Heart left ventricle (tissue), 13 donors: Measurements from ENCODE around the gene A2M.

Experiments used
- POLR2A ChIP-seq, 2 donors: fragments of 450-650 bp; IDR thresholded peaks; one replicate each; pipeline ENCODE4 v1.6.1; 2017; ENCODE audit warnings: antibody characterized with exemption in 2 of 2, mild to moderate bottlenecking in 2 of 2, moderate library complexity in 2 of 2
- TF ChIP-seq, protein P1 (sequence below), 12 donors: fragments of 200-600 bp; sonication (generic) in 4 of 12; IDR thresholded peaks; one replicate each; pipeline versions ENCODE4 v1.5.0 to v1.8.0; 2018 to 2022; ENCODE audit warnings: antibody characterized with exemption in 12 of 12, mild to moderate bottlenecking in 5 of 12
- donor health status: ischemic (EF 13 %, LVEDD 7.1; RV severe dilation, severe dysfunction).
- donor health status: DM: no; HTN: yes; CAD: no.
- donor health status: DM: no; HTN: no; CAD: no.
- donor health status: ischemic (EF 25% LVEDD 6.9; RV normal size, moderate dysfunction).
- donor health status: ischemic (EF 25% LVEDD 5.7; RV mildly dilated, moderate dysfunction).
- donor health status: ischemic (EF 35%, LVEDD 5.7; RV mildly dilated, moderate dysfunction).
- donor health status: nonischemic (EF 11% LVEDD 7.7; RV severe dilation, severe dysfunction).
- donor health status: DM: yes; HTN: yes; CAD: no.
- donor health status: PGD.
- donor health status: ischemic (EF 29% LVEDD 5.4; RV normal size, mild dysfunction).
- donor health status: nonischemic (EF 23%, LVEDD 6.1; RV moderate dilation, normal function).

DNA sequence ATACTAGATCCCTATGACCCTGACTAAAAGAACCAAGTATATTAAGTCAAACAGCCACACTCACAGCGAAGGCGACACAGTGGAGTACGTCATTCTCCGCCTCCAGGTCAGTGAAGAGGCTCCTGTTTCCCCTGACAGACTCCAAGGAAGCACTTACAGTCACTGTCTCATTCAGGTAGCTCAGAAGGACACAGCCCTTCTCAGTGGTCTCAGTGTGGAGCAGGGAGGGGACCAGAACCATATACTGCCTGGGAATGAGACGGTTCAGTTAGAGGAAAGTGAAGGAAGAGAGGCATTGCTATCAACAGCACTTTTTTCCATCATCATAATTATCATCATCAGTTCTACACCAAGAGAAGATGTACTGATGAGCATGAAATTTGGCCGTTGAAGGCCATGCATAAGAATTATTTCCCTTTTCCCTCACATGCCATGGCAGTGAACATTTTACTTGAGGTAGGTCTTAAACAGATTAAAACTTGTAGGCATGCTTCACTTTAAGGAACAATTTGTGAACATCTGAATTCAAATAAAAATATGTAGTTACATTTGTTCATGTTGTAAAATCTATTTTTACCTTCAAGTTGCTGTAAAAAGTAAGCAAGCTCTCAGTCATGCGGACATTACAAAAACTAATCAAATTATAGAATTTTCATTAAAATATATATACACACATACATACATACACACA is 2.3 kb downstream of the A2M start:
- TF ChIP-seq, protein P1, sequence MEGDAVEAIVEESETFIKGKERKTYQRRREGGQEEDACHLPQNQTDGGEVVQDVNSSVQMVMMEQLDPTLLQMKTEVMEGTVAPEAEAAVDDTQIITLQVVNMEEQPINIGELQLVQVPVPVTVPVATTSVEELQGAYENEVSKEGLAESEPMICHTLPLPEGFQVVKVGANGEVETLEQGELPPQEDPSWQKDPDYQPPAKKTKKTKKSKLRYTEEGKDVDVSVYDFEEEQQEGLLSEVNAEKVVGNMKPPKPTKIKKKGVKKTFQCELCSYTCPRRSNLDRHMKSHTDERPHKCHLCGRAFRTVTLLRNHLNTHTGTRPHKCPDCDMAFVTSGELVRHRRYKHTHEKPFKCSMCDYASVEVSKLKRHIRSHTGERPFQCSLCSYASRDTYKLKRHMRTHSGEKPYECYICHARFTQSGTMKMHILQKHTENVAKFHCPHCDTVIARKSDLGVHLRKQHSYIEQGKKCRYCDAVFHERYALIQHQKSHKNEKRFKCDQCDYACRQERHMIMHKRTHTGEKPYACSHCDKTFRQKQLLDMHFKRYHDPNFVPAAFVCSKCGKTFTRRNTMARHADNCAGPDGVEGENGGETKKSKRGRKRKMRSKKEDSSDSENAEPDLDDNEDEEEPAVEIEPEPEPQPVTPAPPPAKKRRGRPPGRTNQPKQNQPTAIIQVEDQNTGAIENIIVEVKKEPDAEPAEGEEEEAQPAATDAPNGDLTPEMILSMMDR (IDR thresholded peaks at IDR 0.05): no peak
- TF ChIP-seq POLR2A (IDR thresholded peaks at IDR 0.05): no peak
